DND-41 (cell line): Measurements from ENCODE around the gene CNOT1.

Experiments
- ATAC-seq: fragments of 200-7000 bp; cut with Tn5 transposase; 3 replicates; pipeline ENCODE4 v1.9.1; 2021; ENCODE audit warnings: low read depth; ENCODE audit not compliant: insufficient read depth
- DNase-seq: peaks from one replicate; pipeline ENCODE4 v3.0.0-alpha.2; 2020
- H2AFZ ChIP-seq: 2 replicates; pipeline ENCODE4 v1.6.0; 2012; ENCODE audit warnings: low read depth, low read length
- H3K27ac ChIP-seq: 2 replicates; pipeline ENCODE4 v1.5.1; 2012; ENCODE audit warnings: low read length, inconsistent platforms
- H3K27me3 ChIP-seq: fragments of 200-600 bp; sonication (generic); 2 replicates; pipeline ENCODE4 v1.6.0; 2012; ENCODE audit warnings: low read length, mild to moderate bottlenecking, inconsistent platforms; ENCODE audit not compliant: insufficient read depth, poor library complexity
- H3K36me3 ChIP-seq: 2 replicates; pipeline ENCODE4 v1.5.1; 2012; ENCODE audit warnings: low read length, inconsistent platforms; ENCODE audit not compliant: insufficient read depth
- H3K4me1 ChIP-seq: 2 replicates; pipeline ENCODE4 v1.5.1; 2012; ENCODE audit warnings: mild to moderate bottlenecking, low read length; ENCODE audit not compliant: insufficient read depth
- H3K4me2 ChIP-seq: 2 replicates; pipeline ENCODE4 v1.6.0; 2012; ENCODE audit warnings: mild to moderate bottlenecking, moderate library complexity, low read length, inconsistent platforms; ENCODE audit not compliant: insufficient read depth
- H3K4me3 ChIP-seq, 2 experiments: fragments of 200-600 bp in 1 of 2; shearing (Covaris generic) in 1 of 2; 2 replicates each; pipeline ENCODE4 v1.5.1; 2012 to 2016; ENCODE audit warnings: inconsistent platforms in 2 of 2, low read length in 2 of 2, mild to moderate bottlenecking in 2 of 2, low read depth in 1 of 2, moderate library complexity in 1 of 2
- H3K79me2 ChIP-seq: 2 replicates; pipeline ENCODE4 v1.6.0; 2012; ENCODE audit warnings: low read length, inconsistent platforms; ENCODE audit not compliant: insufficient read depth
- H3K9ac ChIP-seq: 2 replicates; pipeline ENCODE4 v1.6.0; 2012; ENCODE audit warnings: low read depth, mild to moderate bottlenecking, inconsistent platforms, low read length, moderate library complexity
- H3K9me3 ChIP-seq: 2 replicates; pipeline ENCODE4 v1.5.1; 2012; ENCODE audit warnings: low read length, moderate library complexity, mild to moderate bottlenecking, inconsistent platforms; ENCODE audit not compliant: insufficient read depth, severe bottlenecking
- H4K20me1 ChIP-seq: 2 replicates; pipeline ENCODE4 v1.6.0; 2012; ENCODE audit warnings: low read length; ENCODE audit not compliant: insufficient read depth
- EZH2 ChIP-seq: IDR thresholded peaks from 3 replicates; pipeline ENCODE4 v1.6.1; 2012; ENCODE audit warnings: borderline replicate concordance, low read depth, mild to moderate bottlenecking, moderate library complexity, low read length, inconsistent platforms; ENCODE audit not compliant: severe bottlenecking
- TF ChIP-seq, protein P1 (sequence below): IDR thresholded peaks from 2 replicates; pipeline ENCODE4 v1.5.1; 2012; ENCODE audit warnings: borderline replicate concordance, low read length, moderate library complexity, mild to moderate bottlenecking; ENCODE audit not compliant: poor library complexity, severe bottlenecking; ENCODE audit errors: extremely low read depth

CNOT1 gene

DNA sequence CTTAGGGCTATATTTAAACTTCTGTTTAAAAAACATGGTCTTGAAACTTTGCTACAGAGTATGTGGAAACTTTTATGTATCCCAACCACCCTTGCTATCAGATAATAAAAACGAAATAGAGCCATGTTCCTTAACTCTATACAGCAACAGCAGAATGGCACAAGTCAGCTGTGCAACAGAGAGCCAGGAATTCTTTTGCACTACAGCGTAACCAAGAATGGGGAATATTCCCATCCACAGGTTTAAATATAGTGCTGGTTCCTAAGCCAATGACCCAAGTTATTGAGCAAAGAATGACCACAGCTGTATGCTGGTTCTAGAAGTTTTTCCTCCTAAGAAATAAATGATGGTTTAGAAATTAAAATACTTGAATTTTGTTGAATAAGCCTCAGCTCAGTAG, 81.2 kb downstream of the CNOT1 start:
- H3K9me3 ChIP-seq = no peaks in the 10 kb centered on the region
- no peak overlapping the region for H3K27ac ChIP-seq
- H3K4me3 ChIP-seq = no peak overlapping the region
- DNase-seq (no peak), ATAC-seq (no peak)
- H3K9ac ChIP-seq = no peak overlapping the region
- H3K4me1 ChIP-seq = no peaks in the 10 kb centered on the region
- H4K20me1 ChIP-seq = no peaks in the 10 kb centered on the region
- H3K4me2 ChIP-seq = no peak overlapping the region
- TF ChIP-seq, protein P1, sequence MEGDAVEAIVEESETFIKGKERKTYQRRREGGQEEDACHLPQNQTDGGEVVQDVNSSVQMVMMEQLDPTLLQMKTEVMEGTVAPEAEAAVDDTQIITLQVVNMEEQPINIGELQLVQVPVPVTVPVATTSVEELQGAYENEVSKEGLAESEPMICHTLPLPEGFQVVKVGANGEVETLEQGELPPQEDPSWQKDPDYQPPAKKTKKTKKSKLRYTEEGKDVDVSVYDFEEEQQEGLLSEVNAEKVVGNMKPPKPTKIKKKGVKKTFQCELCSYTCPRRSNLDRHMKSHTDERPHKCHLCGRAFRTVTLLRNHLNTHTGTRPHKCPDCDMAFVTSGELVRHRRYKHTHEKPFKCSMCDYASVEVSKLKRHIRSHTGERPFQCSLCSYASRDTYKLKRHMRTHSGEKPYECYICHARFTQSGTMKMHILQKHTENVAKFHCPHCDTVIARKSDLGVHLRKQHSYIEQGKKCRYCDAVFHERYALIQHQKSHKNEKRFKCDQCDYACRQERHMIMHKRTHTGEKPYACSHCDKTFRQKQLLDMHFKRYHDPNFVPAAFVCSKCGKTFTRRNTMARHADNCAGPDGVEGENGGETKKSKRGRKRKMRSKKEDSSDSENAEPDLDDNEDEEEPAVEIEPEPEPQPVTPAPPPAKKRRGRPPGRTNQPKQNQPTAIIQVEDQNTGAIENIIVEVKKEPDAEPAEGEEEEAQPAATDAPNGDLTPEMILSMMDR = no peak
- TF ChIP-seq EZH2 = no peak
- 0 out of 2 replicates have a peak, but pooled peaks cover 8% of the 10 kb centered on the region for H3K79me2 ChIP-seq
- H3K36me3 ChIP-seq = peaks cover 100% of the 10 kb centered on the region
- H2AFZ ChIP-seq = no peak overlapping the region
- no peaks in the 10 kb centered on the region for H3K27me3 ChIP-seq

DNA sequence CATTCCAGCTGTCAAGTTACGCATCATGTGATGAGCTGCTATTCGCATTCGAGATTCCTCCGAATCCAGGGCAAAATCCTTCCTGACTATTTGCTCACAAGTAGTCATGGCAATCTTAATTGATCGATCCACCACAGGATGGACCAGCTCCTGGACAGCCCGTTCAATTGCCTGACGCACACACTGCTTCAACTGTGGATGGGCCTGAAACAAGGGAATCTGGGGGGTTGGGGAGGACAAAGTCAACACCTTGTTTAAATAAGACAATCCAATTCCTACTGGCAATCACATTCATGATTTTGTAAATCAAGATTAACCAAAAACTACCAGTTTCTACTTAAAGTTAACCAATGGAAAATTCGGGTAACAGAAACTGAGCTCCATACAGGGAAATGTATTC, 85.9 kb downstream of the CNOT1 start:
- DNase-seq (no peak), ATAC-seq (no peak)
- Histone ChIP-seq H3K4me2 (no peak overlapping the region), H3K79me2 (0 out of 2 replicates have a peak, but pooled peaks cover 8% of the 10 kb centered on the region), H3K4me3 (no peak overlapping the region), H3K27me3 (no peaks in the 10 kb centered on the region), H3K4me1 (no peaks in the 10 kb centered on the region), H3K36me3 (peaks cover 99% of the 10 kb centered on the region), H2AFZ (no peak overlapping the region), H3K9ac (no peak overlapping the region), H3K9me3 (no peaks in the 10 kb centered on the region), H4K20me1 (no peaks in the 10 kb centered on the region), H3K27ac (no peak overlapping the region)
- no peak for TF ChIP-seq EZH2
- TF ChIP-seq, protein P1 = no peak

DNA sequence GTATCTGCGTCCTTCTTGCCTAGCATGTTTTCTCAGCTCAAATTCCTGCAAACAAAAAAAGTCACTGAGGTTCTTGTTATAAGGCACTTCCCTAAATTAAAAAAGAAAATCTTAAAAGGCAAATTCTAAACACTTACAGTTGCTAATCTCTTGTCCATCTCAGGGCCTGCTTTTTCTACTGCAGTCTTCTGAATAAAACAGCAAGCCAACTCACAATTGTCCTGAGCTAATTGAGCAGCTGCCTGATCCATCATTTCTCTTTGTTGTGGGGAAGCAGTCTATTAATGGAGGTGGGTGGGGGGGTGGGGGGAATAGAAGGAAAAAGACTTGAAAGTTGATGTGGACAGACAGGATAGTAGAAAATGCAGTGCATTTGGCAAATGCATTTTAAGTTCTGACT, 87.3 kb downstream of the CNOT1 start:
- Histone ChIP-seq H3K27ac (no peak overlapping the region), H3K4me1 (no peaks in the 10 kb centered on the region), H3K4me2 (no peak overlapping the region), H4K20me1 (0 out of 2 replicates have a peak, but pooled peaks cover 4% of the 10 kb centered on the region), H3K9ac (no peak overlapping the region), H3K36me3 (peaks cover 99% of the 10 kb centered on the region), H3K79me2 (no peaks in the 10 kb centered on the region), H3K27me3 (no peaks in the 10 kb centered on the region), H3K9me3 (no peaks in the 10 kb centered on the region), H3K4me3 (no peak overlapping the region), H2AFZ (no peak overlapping the region)
- DNase-seq (no peak), ATAC-seq (no peak)
- TF ChIP-seq EZH2 = no peak
- TF ChIP-seq, protein P1 = no peak

DNA sequence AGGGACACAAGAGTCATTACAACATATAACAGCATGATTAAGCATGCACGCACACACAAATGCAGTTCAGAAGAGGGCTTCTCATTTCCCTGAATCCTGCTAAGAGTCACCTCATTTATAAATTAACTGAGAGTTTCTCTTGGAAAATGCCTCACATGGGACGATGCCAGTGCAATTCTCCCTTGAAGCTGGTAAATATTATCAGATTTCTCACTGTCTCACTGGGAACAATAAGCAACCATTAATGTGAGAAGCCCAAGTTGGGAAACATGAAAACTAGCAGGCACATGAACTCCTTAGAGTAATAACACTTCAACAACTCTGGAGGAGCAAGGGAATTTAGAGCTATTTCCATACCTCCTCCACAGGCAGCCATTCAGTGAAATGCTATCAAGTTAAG, 87.9 kb downstream of the CNOT1 start:
- ATAC-seq = no peak

More for the DNA sequence above, 87.9 kb downstream of the CNOT1 start:
- Histone ChIP-seq H3K9me3 (no peaks in the 10 kb centered on the region), H4K20me1 (0 out of 2 replicates have a peak, but pooled peaks cover 4% of the 10 kb centered on the region), H3K27me3 (no peaks in the 10 kb centered on the region), H2AFZ (no peak overlapping the region), H3K4me3 (no peak overlapping the region), H3K79me2 (no peaks in the 10 kb centered on the region), H3K27ac (no peak overlapping the region), H3K4me2 (no peak overlapping the region), H3K4me1 (no peaks in the 10 kb centered on the region), H3K36me3 (peaks cover 99% of the 10 kb centered on the region), H3K9ac (no peak overlapping the region)
- TF ChIP-seq, protein P1 = no peak
- no peak for TF ChIP-seq EZH2
- DNase-seq = no peak
